ENCODE results near the gene NOL9. TPM values are rescaled to one million over a fixed set of nuclear protein-coding genes. Genes with fewer than 3 reads are reported as not detected.

Gene NOL9
- total RNA-seq: 10 to 100 TPM; 19.6 to 41.9 (median 24.7) TPM

DNA sequence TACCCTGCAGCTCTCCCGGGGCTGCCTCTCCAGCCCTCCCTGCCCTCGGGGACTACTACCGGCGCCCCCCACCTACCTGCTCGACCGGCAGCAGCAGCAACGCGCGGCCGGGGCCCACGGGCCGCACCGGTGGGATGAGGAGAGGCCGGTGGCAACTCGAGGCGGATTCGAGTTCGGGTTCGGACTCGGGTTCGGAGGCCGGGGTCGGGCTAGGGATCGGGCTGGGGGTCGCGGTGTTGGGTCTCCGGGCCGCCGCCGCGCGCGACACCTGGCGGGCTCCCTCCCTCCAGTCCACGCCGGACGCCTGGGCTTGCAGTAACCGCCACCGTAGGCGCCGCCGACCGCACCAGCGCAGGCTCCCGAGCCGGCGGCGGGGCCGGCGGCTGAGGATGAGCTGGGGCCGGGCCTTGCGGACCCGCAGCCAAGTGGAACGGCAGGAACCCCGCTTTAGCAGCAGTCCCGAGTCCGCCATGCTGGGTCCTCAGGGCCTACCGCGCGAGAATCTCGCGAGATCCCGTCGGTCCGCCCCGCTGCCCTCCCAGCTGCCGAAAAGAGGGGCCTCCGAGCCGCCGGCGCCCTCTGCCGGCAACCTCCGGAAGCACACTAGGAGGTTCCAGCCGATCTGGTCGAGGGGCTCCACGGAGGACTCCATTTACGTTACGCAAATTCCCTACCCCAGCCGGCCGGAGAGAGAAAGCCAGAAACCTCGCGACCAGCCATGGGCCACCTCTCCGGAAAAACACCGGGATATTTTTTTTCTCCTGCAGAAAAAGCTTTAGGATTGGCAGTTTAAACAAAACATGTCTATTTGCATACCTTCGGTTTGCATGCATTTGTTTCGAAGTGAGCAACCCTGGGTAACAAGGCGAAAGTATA lies at the start of gene NOL9:
TSS of gene NOL9 (minus strand) at position 483 of the 876 bp plus-strand sequence. CDS start at position 472, 11 bp downstream.
- DNase-seq (peak; percentile 96 to 99), ATAC-seq (ENCODE audit: low FRiP score in 2 of 2) (peak; percentile 96 to 100)
- Histone ChIP-seq H3K27me3 (no peaks in the 10 kb centered on the region), H3K27ac (peak within 1 kb of the TSS; percentile 74 to 84 (median 80)), H3K9me3 (no peaks in the 10 kb centered on the region), H3K4me3 (peak within 1 kb of the TSS; percentile 66 to 94 (median 82)), H3K36me3 (peaks cover 0 to 18% (median 11%) of the 10 kb centered on the region in 4 donors), H3K4me1 (peaks cover 19 to 27% (median 23%) of the 10 kb centered on the region in 4 donors)
- 5 to 16% methylated on average over 13 to 22 of the region's 87 CpGs for WGBS, 2 donors
- TF ChIP-seq, protein P1, sequence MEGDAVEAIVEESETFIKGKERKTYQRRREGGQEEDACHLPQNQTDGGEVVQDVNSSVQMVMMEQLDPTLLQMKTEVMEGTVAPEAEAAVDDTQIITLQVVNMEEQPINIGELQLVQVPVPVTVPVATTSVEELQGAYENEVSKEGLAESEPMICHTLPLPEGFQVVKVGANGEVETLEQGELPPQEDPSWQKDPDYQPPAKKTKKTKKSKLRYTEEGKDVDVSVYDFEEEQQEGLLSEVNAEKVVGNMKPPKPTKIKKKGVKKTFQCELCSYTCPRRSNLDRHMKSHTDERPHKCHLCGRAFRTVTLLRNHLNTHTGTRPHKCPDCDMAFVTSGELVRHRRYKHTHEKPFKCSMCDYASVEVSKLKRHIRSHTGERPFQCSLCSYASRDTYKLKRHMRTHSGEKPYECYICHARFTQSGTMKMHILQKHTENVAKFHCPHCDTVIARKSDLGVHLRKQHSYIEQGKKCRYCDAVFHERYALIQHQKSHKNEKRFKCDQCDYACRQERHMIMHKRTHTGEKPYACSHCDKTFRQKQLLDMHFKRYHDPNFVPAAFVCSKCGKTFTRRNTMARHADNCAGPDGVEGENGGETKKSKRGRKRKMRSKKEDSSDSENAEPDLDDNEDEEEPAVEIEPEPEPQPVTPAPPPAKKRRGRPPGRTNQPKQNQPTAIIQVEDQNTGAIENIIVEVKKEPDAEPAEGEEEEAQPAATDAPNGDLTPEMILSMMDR (IDR thresholded peaks at IDR 0.05): peak; percentile 92 to 99 (median 97)
- TF ChIP-seq POLR2AphosphoS5 (IDR thresholded peaks at IDR 0.05) (peak; percentile 55 to 74), POLR2A (IDR thresholded peaks at IDR 0.05) (peak in 1 of 4 donors; percentile 67), EP300 (IDR thresholded peaks at IDR 0.05) (peak in 1 of 4 donors; percentile 27)

DNA sequence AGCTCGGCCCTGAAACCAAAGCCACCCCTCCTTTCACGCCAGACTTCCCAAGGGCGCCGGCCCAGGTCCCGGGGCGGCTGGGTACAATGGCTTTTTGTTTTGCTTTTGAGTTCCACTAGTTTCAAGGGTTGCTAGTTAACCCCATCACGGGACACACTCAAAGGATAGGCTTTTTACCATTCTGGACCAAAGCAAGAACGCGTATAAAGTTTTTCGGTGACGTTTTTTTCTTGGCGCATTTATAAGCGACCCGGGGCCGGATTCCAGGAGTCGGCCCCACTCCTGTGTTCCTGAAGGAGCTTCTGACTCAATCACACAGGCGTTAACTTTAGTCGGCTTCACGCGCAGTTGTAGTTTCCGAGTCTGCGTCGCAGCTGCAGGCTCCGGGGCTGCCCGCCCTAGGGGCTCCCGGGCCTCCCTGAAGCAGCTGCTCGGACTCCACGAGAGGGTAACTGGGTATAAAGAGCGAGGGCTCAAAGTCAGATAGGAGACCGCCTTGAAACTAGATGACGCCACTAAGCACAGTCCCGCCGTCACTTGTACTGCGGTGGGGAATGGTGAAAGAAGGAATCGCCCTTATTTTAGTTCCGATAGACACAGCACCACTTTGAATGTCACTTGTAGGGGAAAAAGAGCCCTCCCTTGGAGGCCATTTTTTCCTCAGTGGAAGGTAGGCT lies 49.1 kb upstream of the NOL9 start:
- Histone ChIP-seq H3K4me3 (peak overlapping the region; percentile 38 to 99 (median 76)), H3K27ac (peak overlapping the region; percentile 96 to 100 (median 98)), H3K4me1 (peaks cover 35 to 42% (median 37%) of the 10 kb centered on the region in 4 donors), H3K36me3 (peaks cover 0 to 9% (median 5%) of the 10 kb centered on the region in 4 donors), H3K9me3 (no peaks in the 10 kb centered on the region), H3K27me3 (no peaks in the 10 kb centered on the region)
- TF ChIP-seq, protein P1 (IDR thresholded peaks at IDR 0.05): no peak
- TF ChIP-seq EP300 (IDR thresholded peaks at IDR 0.05): no peak
- peak in 2 of 4 donors; percentile 14 to 86 for TF ChIP-seq POLR2A (IDR thresholded peaks at IDR 0.05)
- TF ChIP-seq POLR2AphosphoS5 (IDR thresholded peaks at IDR 0.05): peak in 1 of 2 donors; percentile 4
- 1% methylated on average over 23 to 36 of the region's 36 CpGs for WGBS, 2 donors
- ATAC-seq (ENCODE audit: low FRiP score in 2 of 2): peak; percentile 52 to 65
- DNase-seq: peak; percentile 65 to 87

DNA sequence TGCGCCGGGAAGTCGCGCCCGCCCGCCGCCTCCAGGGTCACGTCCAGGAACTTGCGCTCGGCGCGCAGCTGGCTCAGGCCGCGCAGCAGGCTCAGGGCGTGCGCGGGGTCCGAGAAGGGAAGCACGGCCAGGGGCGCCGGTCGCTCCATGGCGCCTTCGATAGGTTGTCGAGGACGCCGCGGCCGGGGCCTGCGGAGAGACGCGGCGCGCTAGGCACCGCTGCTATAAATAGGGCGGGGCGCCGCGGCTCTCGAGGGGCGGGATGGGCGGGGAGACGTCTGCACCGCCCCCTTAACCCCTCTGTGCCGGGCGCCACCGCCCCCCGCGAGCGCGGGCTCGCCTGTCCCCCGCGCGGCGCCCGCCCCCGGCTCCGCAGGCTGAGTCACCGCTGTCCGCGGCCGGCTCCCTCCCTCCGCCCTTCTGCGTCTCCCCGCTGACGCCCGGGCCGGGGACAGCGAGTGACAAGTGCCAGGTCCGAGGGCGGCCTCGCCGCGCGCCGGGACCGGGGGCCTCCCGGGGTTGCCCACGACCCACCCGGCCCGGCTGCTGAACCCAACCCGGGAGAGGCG lies 48.4 kb upstream of the NOL9 start, which contains the start of gene KLHL21:
TSS of gene KLHL21 (minus strand) at position 201 of the 569 bp plus-strand sequence. CDS start at position 149, 52 bp downstream.
- Histone ChIP-seq H3K27ac (peak within 1 kb of the TSS; percentile 96 to 100 (median 98)), H3K27me3 (no peaks in the 10 kb centered on the region), H3K9me3 (no peaks in the 10 kb centered on the region), H3K4me1 (peaks cover 38 to 47% (median 40%) of the 10 kb centered on the region in 4 donors), H3K36me3 (peaks cover 3 to 15% (median 9%) of the 10 kb centered on the region in 4 donors), H3K4me3 (peak within 1 kb of the TSS; percentile 72 to 99 (median 78))
- DNase-seq (peak; percentile 94 to 98), ATAC-seq (ENCODE audit: low FRiP score in 2 of 2) (peak; percentile 88 to 91)
- TF ChIP-seq EP300 (IDR thresholded peaks at IDR 0.05) (no peak), POLR2A (IDR thresholded peaks at IDR 0.05) (peak in 3 of 4 donors; percentile 71 to 96 (median 87)), POLR2AphosphoS5 (IDR thresholded peaks at IDR 0.05) (peak; percentile 81 to 94)
- TF ChIP-seq, protein P1 (IDR thresholded peaks at IDR 0.05): peak in 1 of 6 experiments; percentile 36
- WGBS, 2 donors: 1% methylated on average over 16 of the region's 84 CpGs; no CpG with 5 or more reads in 1 of the 2 donors

DNA sequence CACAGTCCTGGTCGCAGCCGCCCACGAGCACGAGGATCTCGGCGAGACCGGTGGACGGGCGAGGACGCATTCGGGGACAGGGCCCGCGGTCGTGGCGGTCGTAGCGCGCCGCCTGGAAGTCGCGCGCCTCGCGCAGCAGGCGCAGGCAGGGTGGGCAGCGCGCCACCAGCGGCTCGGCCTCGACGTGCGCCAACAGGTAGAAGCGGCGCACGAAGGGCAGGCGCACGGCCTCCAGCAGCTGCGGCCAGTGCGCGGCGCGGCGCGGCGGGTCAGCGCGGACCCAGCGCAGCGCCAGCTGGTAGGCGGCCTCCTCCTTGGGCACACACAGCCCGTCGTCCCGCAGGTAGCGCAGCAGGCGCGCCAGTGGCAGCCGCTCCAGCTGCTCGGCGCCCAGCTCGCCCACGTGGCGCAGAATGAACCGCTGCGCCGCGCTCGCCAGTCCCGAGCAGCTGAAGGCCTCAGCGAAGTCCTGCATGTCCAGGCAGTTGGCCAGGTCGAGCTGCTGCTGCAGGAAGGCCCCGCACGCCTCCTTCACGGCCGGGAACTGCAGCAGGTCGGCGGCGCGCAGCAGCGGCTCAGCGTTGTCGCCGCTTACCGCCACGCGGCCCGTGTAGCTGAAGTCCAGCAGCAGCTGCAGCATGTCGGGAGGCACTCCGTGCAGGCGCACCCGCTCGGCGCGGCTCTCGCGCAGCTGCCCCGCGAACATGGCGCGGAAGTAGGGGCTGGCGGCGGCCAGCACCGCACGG lies 47.8 kb upstream of the NOL9 start:
- peak; percentile 43 to 91 for DNase-seq
- H3K4me1 ChIP-seq: peaks cover 44 to 54% (median 47%) of the 10 kb centered on the region in 4 donors
- H3K27me3 ChIP-seq: no peaks in the 10 kb centered on the region
- peak; percentile 1 to 56 for ATAC-seq (ENCODE audit: low FRiP score in 2 of 2)
- H3K4me3 ChIP-seq: peak overlapping the region; percentile 72 to 99 (median 78)
- TF ChIP-seq, protein P1 (IDR thresholded peaks at IDR 0.05): peak in 1 of 6 experiments; percentile 2
- TF ChIP-seq EP300 (IDR thresholded peaks at IDR 0.05) (no peak), POLR2A (IDR thresholded peaks at IDR 0.05) (peak in 1 of 4 donors; percentile 11)
- H3K27ac ChIP-seq: peak overlapping the region; percentile 96 to 100 (median 98)
- peaks cover 7 to 22% (median 15%) of the 10 kb centered on the region in 4 donors for H3K36me3 ChIP-seq
- H3K9me3 ChIP-seq: no peaks in the 10 kb centered on the region
- 1% methylated on average over 61 of the region's 103 CpGs; no CpG with 5 or more reads in 1 of the 2 donors for WGBS, 2 donors

Measured in upper lobe of left lung (tissue), 6 donors.